ENCODE data around the gene MROH8.

MROH8 gene

DNA sequence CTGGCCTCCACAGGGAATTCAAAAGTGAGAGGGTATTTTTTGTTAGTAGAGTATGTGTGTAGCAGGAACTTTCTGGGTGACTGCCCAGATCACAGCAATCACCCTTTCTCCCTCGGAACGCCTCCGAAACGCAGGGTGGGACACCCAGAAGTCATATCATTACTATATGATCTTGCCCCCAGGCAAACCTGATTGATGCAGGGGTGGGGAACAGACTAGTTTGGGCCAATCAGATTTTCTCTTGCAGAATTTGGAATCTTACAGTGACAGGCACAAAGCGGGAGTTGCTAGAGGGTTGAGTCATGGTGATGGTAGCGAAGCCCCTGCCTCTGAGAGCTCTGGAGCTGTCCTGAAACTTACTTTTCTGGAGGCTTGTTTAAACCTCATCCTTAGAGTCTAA is 16.7 kb downstream of the MROH8 start:
- no peak for TF ChIP-seq SNAI2 (CRISPR knock-in tag; IDR thresholded peaks at IDR 0.05)
- no peak for TF ChIP-seq PATZ1 (CRISPR knock-in tag; IDR thresholded peaks at IDR 0.05; ENCODE audit: borderline replicate concordance)
- no peak for TF ChIP-seq PPARA (CRISPR knock-in tag; IDR thresholded peaks at IDR 0.05; ENCODE audit: borderline replicate concordance)
- no peak for TF ChIP-seq TCF4 (CRISPR knock-in tag; IDR thresholded peaks at IDR 0.05; ENCODE audit: borderline replicate concordance)
- TF ChIP-seq, protein P1, sequence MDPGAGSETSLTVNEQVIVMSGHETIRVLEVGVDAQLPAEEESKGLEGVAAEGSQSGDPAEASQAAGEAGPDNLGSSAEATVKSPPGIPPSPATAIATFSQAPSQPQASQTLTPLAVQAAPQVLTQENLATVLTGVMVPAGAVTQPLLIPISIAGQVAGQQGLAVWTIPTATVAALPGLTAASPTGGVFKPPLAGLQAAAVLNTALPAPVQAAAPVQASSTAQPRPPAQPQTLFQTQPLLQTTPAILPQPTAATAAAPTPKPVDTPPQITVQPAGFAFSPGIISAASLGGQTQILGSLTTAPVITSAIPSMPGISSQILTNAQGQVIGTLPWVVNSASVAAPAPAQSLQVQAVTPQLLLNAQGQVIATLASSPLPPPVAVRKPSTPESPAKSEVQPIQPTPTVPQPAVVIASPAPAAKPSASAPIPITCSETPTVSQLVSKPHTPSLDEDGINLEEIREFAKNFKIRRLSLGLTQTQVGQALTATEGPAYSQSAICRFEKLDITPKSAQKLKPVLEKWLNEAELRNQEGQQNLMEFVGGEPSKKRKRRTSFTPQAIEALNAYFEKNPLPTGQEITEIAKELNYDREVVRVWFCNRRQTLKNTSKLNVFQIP (CRISPR knock-in tag; IDR thresholded peaks at IDR 0.05; ENCODE audit: borderline replicate concordance, low read depth), result no peak
- TF ChIP-seq CSRNP3 (CRISPR knock-in tag; IDR thresholded peaks at IDR 0.05), result no peak
- no peak for TF ChIP-seq ARNTL (CRISPR knock-in tag; IDR thresholded peaks at IDR 0.05; ENCODE audit: borderline replicate concordance, low read depth)
- TF ChIP-seq, protein P2, sequence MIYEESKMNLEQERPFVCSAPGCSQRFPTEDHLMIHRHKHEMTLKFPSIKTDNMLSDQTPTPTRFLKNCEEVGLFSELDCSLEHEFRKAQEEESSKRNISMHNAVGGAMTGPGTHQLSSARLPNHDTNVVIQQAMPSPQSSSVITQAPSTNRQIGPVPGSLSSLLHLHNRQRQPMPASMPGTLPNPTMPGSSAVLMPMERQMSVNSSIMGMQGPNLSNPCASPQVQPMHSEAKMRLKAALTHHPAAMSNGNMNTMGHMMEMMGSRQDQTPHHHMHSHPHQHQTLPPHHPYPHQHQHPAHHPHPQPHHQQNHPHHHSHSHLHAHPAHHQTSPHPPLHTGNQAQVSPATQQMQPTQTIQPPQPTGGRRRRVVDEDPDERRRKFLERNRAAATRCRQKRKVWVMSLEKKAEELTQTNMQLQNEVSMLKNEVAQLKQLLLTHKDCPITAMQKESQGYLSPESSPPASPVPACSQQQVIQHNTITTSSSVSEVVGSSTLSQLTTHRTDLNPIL (CRISPR knock-in tag; IDR thresholded peaks at IDR 0.05; ENCODE audit: low read depth), result no peak
- TF ChIP-seq TOX (CRISPR knock-in tag; IDR thresholded peaks at IDR 0.05; ENCODE audit: borderline replicate concordance), result no peak
- ATAC-seq, result no peak

DNA sequence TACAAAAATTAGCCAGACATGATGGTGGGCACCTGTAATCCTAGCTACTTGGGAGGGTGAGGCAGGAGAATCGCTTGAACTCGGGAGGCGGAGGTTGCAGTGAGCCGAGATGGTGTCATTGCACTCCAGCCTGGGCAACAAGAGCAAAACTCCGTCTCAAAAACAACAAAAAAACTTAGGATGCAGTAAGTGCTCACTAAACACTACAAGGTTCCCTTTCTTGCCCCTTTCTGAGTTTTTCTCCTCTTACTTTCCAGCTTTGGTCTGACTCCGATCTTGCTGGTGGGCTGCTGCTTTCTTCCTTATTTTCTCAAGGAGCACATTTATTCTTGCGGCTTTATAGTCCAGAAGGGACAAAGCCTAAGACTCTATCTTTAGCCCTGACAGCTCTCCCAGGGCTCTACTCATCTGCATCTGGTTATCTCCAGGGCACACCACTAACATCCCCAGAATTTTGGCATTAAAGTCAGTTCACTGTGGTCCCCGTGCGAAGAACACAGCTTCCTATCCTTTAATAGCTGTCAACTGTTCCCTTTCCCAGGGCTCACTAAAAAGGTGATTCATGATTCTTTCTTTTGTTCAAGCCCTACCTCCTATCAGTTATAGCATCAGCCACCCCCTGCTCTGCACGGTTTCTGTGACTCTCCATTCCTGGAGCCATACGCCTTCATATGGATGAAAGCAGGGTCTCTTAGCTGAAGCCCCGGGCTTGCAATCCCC is 17.4 kb downstream of the MROH8 start:
- no peak for ATAC-seq
- TF ChIP-seq CSRNP3 (CRISPR knock-in tag; IDR thresholded peaks at IDR 0.05) (no peak), TOX (CRISPR knock-in tag; IDR thresholded peaks at IDR 0.05; ENCODE audit: borderline replicate concordance) (no peak), GLIS3 (CRISPR knock-in tag; IDR thresholded peaks at IDR 0.05) (no peak), ARNTL (CRISPR knock-in tag; IDR thresholded peaks at IDR 0.05; ENCODE audit: borderline replicate concordance, low read depth) (no peak), BACH2 (CRISPR knock-in tag; IDR thresholded peaks at IDR 0.05; ENCODE audit: borderline replicate concordance) (no peak), ZNF8 (CRISPR knock-in tag; IDR thresholded peaks at IDR 0.05) (no peak), RARB (CRISPR knock-in tag; IDR thresholded peaks at IDR 0.05) (no peak), ESRRG (CRISPR knock-in tag; IDR thresholded peaks at IDR 0.05) (no peak)
- TF ChIP-seq, protein P3, sequence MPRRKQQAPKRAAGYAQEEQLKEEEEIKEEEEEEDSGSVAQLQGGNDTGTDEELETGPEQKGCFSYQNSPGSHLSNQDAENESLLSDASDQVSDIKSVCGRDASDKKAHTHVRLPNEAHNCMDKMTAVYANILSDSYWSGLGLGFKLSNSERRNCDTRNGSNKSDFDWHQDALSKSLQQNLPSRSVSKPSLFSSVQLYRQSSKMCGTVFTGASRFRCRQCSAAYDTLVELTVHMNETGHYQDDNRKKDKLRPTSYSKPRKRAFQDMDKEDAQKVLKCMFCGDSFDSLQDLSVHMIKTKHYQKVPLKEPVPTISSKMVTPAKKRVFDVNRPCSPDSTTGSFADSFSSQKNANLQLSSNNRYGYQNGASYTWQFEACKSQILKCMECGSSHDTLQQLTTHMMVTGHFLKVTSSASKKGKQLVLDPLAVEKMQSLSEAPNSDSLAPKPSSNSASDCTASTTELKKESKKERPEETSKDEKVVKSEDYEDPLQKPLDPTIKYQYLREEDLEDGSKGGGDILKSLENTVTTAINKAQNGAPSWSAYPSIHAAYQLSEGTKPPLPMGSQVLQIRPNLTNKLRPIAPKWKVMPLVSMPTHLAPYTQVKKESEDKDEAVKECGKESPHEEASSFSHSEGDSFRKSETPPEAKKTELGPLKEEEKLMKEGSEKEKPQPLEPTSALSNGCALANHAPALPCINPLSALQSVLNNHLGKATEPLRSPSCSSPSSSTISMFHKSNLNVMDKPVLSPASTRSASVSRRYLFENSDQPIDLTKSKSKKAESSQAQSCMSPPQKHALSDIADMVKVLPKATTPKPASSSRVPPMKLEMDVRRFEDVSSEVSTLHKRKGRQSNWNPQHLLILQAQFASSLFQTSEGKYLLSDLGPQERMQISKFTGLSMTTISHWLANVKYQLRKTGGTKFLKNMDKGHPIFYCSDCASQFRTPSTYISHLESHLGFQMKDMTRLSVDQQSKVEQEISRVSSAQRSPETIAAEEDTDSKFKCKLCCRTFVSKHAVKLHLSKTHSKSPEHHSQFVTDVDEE (CRISPR knock-in tag; IDR thresholded peaks at IDR 0.05), result no peak
- TF ChIP-seq, protein P2 (CRISPR knock-in tag; IDR thresholded peaks at IDR 0.05; ENCODE audit: low read depth), result no peak

DNA sequence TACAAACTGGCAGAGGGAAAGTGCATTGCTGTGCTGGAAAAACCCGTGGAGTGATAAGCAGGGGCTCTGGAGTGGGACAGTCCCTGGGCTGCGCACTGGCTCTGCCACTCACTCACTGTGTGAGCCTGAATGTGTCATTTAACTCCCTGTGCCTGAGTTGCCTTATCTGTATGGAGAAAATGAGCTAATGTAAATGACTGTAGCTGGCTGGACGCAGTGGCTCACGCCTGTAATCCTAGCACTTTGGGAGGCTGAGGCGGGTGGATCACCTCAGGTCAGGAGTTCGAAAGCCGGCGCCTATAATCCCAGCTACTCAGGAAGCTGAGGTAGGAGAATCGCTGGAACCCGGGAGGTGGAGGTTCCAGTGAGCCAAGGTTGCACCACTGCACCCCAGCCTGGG is 18.7 kb downstream of the MROH8 start:
- ATAC-seq, result no peak
- TF ChIP-seq RARB (CRISPR knock-in tag; IDR thresholded peaks at IDR 0.05) (no peak), CSRNP3 (CRISPR knock-in tag; IDR thresholded peaks at IDR 0.05) (no peak), ZFP30 (CRISPR knock-in tag; IDR thresholded peaks at IDR 0.05) (no peak), TOX (CRISPR knock-in tag; IDR thresholded peaks at IDR 0.05; ENCODE audit: borderline replicate concordance) (no peak), ARNTL (CRISPR knock-in tag; IDR thresholded peaks at IDR 0.05; ENCODE audit: borderline replicate concordance, low read depth) (no peak), ZNF70 (CRISPR knock-in tag; IDR thresholded peaks at IDR 0.05) (no peak), BACH2 (CRISPR knock-in tag; IDR thresholded peaks at IDR 0.05; ENCODE audit: borderline replicate concordance) (no peak), PATZ1 (CRISPR knock-in tag; IDR thresholded peaks at IDR 0.05; ENCODE audit: borderline replicate concordance) (no peak)
- TF ChIP-seq, protein P2 (CRISPR knock-in tag; IDR thresholded peaks at IDR 0.05; ENCODE audit: low read depth), result no peak

All from SK-N-SH treated with all-trans-retinoic acid at 6 μM for 48 hours (cell line).